ENCODE results near the gene RNF207. TPM values are rescaled to one million over a fixed set of nuclear protein-coding genes. Genes with fewer than 3 reads are reported as not detected.

RNF207 gene
- total and polyA plus RNA-seq, 2 of the 13 experiments (the other 11 are each of a cell fraction or from before 2014, with no cell fraction given): 9.8 to 15.9 TPM

- TF ChIP-seq, protein P1, sequence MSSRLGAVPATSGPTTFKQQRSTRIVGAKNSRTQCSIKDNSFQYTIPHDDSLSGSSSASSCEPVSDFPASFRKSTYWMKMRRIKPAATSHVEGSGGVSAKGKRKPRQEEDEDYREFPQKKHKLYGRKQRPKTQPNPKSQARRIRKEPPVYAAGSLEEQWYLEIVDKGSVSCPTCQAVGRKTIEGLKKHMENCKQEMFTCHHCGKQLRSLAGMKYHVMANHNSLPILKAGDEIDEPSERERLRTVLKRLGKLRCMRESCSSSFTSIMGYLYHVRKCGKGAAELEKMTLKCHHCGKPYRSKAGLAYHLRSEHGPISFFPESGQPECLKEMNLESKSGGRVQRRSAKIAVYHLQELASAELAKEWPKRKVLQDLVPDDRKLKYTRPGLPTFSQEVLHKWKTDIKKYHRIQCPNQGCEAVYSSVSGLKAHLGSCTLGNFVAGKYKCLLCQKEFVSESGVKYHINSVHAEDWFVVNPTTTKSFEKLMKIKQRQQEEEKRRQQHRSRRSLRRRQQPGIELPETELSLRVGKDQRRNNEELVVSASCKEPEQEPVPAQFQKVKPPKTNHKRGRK (CRISPR knock-in tag; IDR thresholded peaks at IDR 0.05): no peak
- 0 out of 2 replicates have a peak, but pooled peaks have one; percentile 26 for TF ChIP-seq ZNF224 (CRISPR knock-in tag; IDR thresholded peaks at IDR 0.05)
- peak; percentile 77; the same call in 1 of the 2 replicates for TF ChIP-seq ZNF800 (CRISPR knock-in tag; IDR thresholded peaks at IDR 0.05)
- TF ChIP-seq EZH2 (conservative IDR thresholded peaks at IDR 0.05; ENCODE audit: low read depth, low read length): no peak
- 0 out of 2 replicates have a peak, but pooled peaks have one; percentile 49 for TF ChIP-seq ZBTB34 (CRISPR knock-in tag; IDR thresholded peaks at IDR 0.05)
- no peak for TF ChIP-seq PAF1 (CRISPR knock-in tag; IDR thresholded peaks at IDR 0.05)
- TF ChIP-seq ZNF280D (CRISPR knock-in tag; IDR thresholded peaks at IDR 0.05): peak; percentile 87
- TF ChIP-seq RBAK (CRISPR knock-in tag; IDR thresholded peaks at IDR 0.05): no peak
- TF ChIP-seq DR1 (CRISPR knock-in tag; IDR thresholded peaks at IDR 0.05): peak; percentile 96
- TF ChIP-seq NCOA2 (CRISPR knock-in tag; IDR thresholded peaks at IDR 0.05): peak; percentile 62
- TF ChIP-seq ZNF670 (CRISPR knock-in tag; IDR thresholded peaks at IDR 0.05; ENCODE audit: borderline replicate concordance): peak; percentile 87; the same call in 1 of the 2 replicates
- TF ChIP-seq GTF2F1 (IDR thresholded peaks at IDR 0.05; ENCODE audit: low read length): peak; percentile 67; the same call in 1 of the 2 replicates
- peak; percentile 100 for TF ChIP-seq PHF8 (CRISPR knock-in tag; IDR thresholded peaks at IDR 0.05)
- TF ChIP-seq, protein P2, sequence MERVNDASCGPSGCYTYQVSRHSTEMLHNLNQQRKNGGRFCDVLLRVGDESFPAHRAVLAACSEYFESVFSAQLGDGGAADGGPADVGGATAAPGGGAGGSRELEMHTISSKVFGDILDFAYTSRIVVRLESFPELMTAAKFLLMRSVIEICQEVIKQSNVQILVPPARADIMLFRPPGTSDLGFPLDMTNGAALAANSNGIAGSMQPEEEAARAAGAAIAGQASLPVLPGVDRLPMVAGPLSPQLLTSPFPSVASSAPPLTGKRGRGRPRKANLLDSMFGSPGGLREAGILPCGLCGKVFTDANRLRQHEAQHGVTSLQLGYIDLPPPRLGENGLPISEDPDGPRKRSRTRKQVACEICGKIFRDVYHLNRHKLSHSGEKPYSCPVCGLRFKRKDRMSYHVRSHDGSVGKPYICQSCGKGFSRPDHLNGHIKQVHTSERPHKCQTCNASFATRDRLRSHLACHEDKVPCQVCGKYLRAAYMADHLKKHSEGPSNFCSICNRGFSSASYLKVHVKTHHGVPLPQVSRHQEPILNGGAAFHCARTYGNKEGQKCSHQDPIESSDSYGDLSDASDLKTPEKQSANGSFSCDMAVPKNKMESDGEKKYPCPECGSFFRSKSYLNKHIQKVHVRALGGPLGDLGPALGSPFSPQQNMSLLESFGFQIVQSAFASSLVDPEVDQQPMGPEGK (CRISPR knock-in tag; IDR thresholded peaks at IDR 0.05): peak; percentile 51
- TF ChIP-seq MZF1 (CRISPR knock-in tag; IDR thresholded peaks at IDR 0.05; ENCODE audit: borderline replicate concordance): no peak
- TF ChIP-seq ZBTB38 (CRISPR knock-in tag; IDR thresholded peaks at IDR 0.05): peak; percentile 87
- TF ChIP-seq CBX1 (IDR thresholded peaks at IDR 0.05; ENCODE audit: low read depth): peak; percentile 27
- no peak for TF ChIP-seq ZMYM2 (CRISPR knock-in tag; IDR thresholded peaks at IDR 0.05)
- 0 out of 2 replicates have a peak, but pooled peaks have one; percentile 20 for TF ChIP-seq NCOA1 (CRISPR knock-in tag; IDR thresholded peaks at IDR 0.05)
Observed at GRCh38 chr1:6199298-6200187, 6.4 kb upstream of the RNF207 start, which contains the start of gene RPL22 (continued).
